HG02884 (cell line): Measurements from ENCODE around the gene C18orf63.
"Not testable (repeated sequence)": the region's sequence is repeated elsewhere in the genome, so short reads cannot be mapped to it uniquely, and the experiment has no call there.

ENCODE experiments used
- ATAC-seq: cut with Tn5 transposase; IDR thresholded peaks from one replicate; pipeline ENCODE4 v1.9.1; 2021; ENCODE audit warnings: mild to moderate bottlenecking, moderate library complexity; ENCODE audit not compliant: unreplicated experiment

The C18orf63 gene

GRCh38 chr18:74315464-74316256 lies at the start of gene C18orf63:
C18orf63 (plus strand) TSS chr18:74315839; CDS start chr18:74317866, 2,027 bp downstream.
- no peak for ATAC-seq

DNA sequence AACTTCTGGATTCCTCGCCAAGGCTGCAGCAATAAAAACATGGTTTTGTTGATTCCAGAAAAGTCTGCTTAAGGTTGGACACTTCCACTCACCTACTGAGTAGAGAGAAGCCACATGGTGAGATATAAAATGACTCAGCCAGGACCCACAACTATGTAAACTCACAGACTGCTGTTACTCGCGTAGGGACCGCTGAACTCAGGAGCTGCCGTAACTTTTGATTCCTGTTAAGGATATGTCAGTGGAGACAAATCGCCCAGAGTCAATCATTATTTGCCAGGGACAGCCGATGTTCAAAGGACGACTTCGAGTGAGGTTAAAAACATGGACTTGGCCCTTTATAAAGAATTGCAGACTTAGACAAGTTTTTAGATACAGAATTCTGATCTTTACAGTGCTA lies 49.5 kb upstream of the C18orf63 start:
- no peak for ATAC-seq

GRCh38 chr18:74268175-74268574 lies 47.5 kb upstream of the C18orf63 start:
- ATAC-seq, result no peak

DNA sequence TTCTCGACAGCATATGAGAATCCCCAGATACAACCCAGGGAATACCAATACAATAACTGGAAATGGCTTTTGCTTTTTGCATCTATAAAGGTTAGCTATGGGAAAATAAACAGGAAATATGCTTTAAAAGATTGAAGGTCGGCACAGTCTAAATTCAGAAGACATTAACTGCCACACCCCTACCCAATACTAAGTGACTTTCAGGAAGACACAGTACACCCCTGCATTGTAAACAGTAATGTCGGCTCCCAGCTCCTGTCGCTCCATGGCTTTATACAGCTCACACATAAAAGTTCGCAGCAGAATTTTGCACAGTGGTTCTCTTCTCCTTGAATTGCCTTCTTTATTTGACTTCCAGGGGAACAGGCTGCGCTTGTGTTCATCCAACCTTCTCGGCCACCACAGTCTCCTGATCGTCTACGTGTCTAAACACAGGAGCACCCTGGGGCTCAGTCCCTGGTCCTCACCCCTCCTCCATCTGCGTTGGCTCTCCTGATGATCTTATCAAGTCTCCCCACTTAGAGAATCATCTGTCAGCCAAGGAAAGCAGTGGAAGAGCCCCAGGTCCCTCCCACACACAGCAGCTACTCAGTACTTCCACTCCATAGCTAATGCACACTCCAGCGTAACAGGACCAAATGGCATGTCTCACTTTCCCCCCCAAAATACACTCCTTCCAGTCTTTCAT lies 46.6 kb upstream of the C18orf63 start:
- ATAC-seq, result no peak

- ATAC-seq, result no peak
Observed at GRCh38 chr18:74271635-74272034, 44.0 kb upstream of the C18orf63 start.

DNA sequence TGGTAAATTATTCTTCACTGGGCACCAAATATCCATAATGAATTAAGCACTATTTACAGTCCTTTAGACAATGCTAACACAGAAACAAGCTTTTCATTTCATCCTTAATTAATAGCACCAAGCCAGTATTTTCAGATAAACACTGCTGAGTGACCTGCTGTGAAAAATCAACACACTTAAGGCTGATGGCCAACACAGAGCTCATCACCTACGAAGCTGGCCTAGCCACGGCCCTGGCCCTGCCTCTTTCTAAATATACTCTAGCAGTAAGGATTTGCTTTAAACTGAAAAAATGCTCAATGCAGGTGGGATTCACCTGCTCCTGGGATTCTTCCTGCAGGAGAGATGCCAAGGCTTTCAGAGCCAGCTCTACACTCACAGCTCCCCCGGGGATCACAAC lies 42.2 kb upstream of the C18orf63 start:
- ATAC-seq, result no peak

GRCh38 chr18:74274700-74275099 lies 40.9 kb upstream of the C18orf63 start:
- no peak for ATAC-seq

DNA sequence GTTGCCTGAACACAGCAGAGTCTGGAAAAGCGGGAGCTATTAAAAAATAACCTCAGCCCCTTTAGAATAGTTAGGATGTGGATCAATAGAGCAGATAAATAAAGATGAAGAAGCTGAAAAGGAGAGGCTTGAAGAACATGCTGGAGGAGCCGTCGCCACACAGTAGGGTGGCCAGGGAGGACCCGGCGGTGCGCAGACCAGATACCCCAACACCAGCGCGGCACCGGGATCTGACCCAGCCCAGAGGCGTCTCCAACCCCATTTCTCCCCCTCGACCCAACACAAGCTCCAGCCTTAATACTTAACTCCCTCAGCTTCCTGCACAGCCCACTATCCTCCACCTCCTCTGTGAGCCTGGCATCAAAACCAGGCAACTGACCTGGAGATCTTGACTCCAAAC lies 39.9 kb upstream of the C18orf63 start:
- no peak for ATAC-seq

DNA sequence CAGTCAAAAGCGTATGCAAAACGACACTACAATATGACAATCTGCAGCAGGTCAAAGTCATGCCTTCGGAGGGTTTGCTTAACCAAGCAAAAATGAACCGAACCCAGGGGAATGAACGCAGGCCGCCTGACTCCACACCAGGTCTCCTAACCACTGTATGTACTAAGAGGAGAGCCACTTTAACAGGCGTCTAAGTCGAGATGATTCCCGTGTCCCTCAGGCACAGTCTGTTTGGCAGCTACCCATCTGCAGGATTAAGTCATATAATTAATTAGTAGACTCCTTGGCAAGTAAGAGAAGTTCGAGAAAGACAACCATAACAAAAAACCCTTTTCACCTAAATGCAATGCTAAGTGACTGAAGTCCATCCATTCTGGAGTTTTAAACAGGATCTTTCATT lies 39.0 kb upstream of the C18orf63 start:
- no peak for ATAC-seq

- no peak for ATAC-seq
Observed at GRCh38 chr18:74277296-74277695, 38.3 kb upstream of the C18orf63 start.

GRCh38 chr18:74278058-74278457 lies 37.6 kb upstream of the C18orf63 start:
- ATAC-seq, result no peak

DNA sequence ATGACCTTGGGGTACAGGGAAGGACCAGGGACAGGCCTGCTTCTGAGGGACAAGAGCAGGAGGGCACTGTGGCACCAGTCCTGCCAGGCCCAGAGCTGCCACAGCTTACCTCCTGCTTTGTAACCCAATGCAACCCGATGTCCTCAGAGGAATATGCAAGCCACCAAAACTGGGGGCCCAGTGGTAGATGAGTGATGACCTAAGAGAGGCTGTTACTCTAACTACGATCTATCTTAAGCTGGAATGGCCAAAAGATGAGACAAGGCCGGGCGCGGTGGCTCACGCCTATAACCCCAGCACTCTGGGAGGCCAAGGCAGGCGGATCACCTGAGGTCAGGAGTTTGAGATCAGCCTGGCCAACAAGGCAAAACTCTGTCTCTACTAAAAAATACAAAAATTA lies 36.7 kb upstream of the C18orf63 start:
- no peak for ATAC-seq

- ATAC-seq, result no peak
Observed at GRCh38 chr18:74281011-74281979, 34.3 kb upstream of the C18orf63 start.

- ATAC-seq, result no peak
Observed at GRCh38 chr18:74281980-74282754, 33.5 kb upstream of the C18orf63 start.

DNA sequence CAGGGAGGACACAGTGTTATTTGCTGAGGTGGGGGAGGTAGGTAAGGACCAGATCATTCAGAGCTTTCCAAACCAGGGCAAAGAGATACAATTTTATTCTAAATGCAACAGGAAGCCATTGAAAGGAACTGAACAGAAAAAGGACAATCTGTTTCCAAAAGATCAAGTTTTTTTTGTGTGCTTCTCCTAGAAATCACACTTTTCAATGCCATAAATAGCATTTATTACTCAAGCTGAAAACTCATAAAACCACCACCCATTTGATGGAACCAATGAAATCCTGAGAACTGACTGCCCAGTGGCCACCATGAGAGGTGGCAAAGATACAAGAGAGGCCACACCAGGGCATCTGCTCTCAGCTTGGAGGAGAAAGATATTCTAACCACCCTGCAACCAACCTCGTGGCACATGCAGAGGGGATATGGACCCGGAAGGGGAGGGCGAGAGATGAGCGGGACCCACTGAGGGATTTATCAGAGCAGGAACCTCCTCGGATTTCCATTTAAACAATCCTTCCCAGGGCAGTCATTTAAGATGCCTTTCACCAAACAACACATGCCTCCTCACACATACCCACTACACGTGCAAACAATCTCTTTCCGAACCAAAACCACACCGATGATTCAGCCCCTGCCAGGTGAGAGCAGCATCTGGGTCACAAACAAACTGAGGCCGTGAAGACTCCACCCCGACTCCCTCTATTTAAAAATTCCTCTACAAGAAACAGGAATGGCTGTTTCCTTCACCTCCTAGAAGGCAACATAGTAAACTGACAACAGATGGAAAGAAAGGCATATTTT lies 32.7 kb upstream of the C18orf63 start:
- ATAC-seq, result no peak

DNA sequence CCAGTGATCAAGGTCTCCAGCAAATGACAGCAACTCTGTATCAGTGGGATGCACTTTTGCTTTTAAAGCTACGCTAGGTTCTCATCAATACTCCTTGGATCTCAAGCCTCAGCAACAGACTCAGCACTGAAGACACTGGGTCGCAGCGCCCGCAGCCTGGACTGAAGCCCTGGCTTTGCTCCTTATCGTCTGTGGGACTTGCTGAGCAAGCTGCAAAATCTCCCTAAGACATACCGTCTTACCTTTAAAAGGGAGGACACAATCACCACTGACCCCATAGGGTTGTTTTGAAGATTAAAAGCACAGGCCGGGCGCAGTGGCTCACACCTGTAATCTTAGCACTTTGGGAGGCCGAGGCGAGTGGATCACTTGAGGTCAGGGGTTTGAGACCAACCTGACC lies 32.0 kb upstream of the C18orf63 start:
- no peak for ATAC-seq

DNA sequence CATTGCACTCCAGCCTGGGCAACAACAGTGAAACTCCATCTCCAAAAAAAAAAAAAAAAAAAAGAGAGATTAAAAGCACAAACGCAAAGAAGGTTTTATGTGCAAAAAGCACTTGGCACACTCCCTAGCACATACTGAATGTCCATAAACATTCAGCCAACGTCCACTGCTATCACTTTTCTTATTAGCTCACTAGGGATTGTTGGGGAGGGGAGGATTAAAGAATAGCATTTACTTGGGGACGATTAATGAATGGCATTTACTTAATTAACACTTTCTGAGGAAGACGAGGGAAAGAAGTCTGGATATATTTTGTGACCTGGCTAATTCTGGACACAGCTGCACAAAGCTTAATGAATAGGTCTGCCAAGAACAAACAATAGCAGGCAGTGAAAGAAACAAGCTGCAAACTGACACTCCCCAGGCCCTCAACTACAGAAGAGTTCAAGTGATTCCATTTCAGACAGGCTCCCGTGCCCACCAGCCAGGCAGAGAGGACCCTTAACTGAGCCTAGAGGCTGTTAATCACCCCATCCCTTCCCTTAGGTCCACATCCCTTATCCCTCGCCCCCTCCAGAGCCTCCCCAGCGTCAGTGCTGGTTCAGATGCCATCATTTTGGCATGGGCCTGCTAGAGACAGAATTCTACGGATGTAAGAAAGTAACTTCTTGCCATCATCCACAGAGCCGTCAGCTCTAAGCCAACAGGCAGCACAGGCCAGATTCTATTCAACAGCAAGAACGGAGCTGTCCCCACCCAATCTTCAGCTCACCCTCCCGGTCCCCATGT lies 31.3 kb upstream of the C18orf63 start:
- no peak for ATAC-seq

DNA sequence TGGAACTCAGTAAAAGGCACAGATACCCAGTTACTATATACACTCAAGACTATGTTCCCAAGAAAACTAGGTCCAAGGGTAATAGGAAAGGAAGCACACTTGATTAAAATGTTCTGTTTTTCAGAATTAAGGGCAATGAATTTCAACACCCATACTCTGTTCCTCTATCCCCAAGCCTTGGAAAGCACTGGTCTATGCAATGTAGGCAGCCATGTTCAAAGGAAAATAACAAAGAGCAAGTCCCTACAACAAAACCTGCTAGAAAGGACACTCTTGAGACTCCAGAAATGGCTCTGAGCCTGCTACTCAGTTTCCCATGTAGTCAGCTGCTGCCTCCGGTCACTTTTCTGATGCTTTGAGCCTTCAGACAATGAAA lies 30.7 kb upstream of the C18orf63 start:
- ATAC-seq, result no peak

GRCh38 chr18:74285583-74285982 lies 30.1 kb upstream of the C18orf63 start:
- ATAC-seq, result not testable (repeated sequence)
